HepG2 (cell line): ENCODE measurements around the gene NR0B1. TPM values are rescaled to one million over a fixed set of nuclear protein-coding genes. Genes with fewer than 3 reads are reported as not detected.

ENCODE experiments used
- ATAC-seq: fragments of 200-7000 bp; cut with Tn5 transposase; 3 replicates; pipeline ENCODE4 v1.9.1; 2020; ENCODE audit warnings: mild to moderate bottlenecking, moderate library complexity
- BruUV-seq: library from RNA; stranded (reverse); fragments of 400-500 nt; replicated peaks from 2 replicates; lab custom pipeline; 2021; lab: Mats Ljungman, UMichigan
- CTCF ChIA-PET: fragments of 300-600 bp; formaldehyde crosslinking; extraction: SDS; loops from one replicate; lab custom pipeline; 2021; ENCODE audit warnings: low total read pairs, inconsistent platforms, low intra/inter-chr PET ratio; lab: Yijun Ruan, JAX
- POLR2A ChIA-PET: fragments of 350-600 bp; sonication (Branson Sonifier 250); formaldehyde crosslinking; loops from one replicate; lab custom pipeline; 2020; ENCODE audit warnings: antibody characterized with exemption, inconsistent platforms; lab: Yijun Ruan, JAX
- DNase-seq: peaks from one replicate; pipeline ENCODE4 v3.0.0-alpha.2; 2015; ENCODE audit warnings: low spot score
- FAIRE-seq: peaks from 3 replicates; lab custom pipeline; 2011; peaks lifted over from hg19 to GRCh38; lab: Jason Lieb, UNC
- H2AFZ ChIP-seq: one replicate; pipeline ENCODE4 v1.6.1; 2011; ENCODE audit warnings: low read length, inconsistent platforms
- H3K27ac ChIP-seq: fragments of 300-600 bp; 3 replicates; pipeline ENCODE4 v1.8.0; 2011; ENCODE audit warnings: mixed run types, mild to moderate bottlenecking, mixed read lengths, low read length, inconsistent platforms; ENCODE audit not compliant: insufficient read depth; ENCODE audit errors: extremely low read length
- H3K27me3 ChIP-seq, 2 experiments: fragments of 200-600 bp in 1 of 2; 2 replicates in 1 of 2; 3 replicates in 1 of 2; pipeline versions ENCODE4 v1.6.0 to v1.8.0; 2011; ENCODE audit warnings: low read length in 2 of 2, mild to moderate bottlenecking in 2 of 2, moderate library complexity in 2 of 2, inconsistent platforms in 1 of 2; ENCODE audit not compliant: insufficient read depth in 2 of 2, control insufficient read depth in 1 of 2
- H3K36me3 ChIP-seq, 2 experiments: fragments of 200-600 bp in 1 of 2; replicated peaks in 1 of 2; 2 replicates in 1 of 2; 3 replicates in 1 of 2; pipeline versions ENCODE4 v1.5.1 to v1.8.0; 2011; ENCODE audit warnings: low read length in 2 of 2, inconsistent platforms in 1 of 2; ENCODE audit not compliant: insufficient read depth in 2 of 2, control insufficient read depth in 1 of 2
- H3K4me1 ChIP-seq: 2 replicates; pipeline ENCODE4 v1.5.1; 2012; ENCODE audit warnings: low read length, inconsistent platforms; ENCODE audit not compliant: insufficient read depth
- H3K4me2 ChIP-seq: 2 replicates; pipeline ENCODE4 v1.6.0; 2011; ENCODE audit warnings: low read depth, low read length, inconsistent platforms
- H3K4me3 ChIP-seq, 3 experiments: fragments of 200-600 bp in 1 of 3; sonication (generic), shearing (Covaris generic) in 1 of 3; replicated peaks in 1 of 3; 2 replicates each; pipeline ENCODE4 v1.5.1; 2011 to 2016; ENCODE audit warnings: low read length in 3 of 3, inconsistent platforms in 2 of 3, low read depth in 2 of 3, mild to moderate bottlenecking in 2 of 3, control low read depth in 1 of 3, mixed read lengths in 1 of 3; ENCODE audit not compliant: insufficient read depth in 1 of 3
- H3K79me2 ChIP-seq: one replicate; pipeline ENCODE4 v1.6.1; 2011; ENCODE audit warnings: low read length, inconsistent platforms; ENCODE audit not compliant: insufficient read depth
- H3K9ac ChIP-seq: 2 replicates; pipeline ENCODE4 v1.6.0; 2011; ENCODE audit warnings: mild to moderate bottlenecking, low read depth, low read length, inconsistent platforms; ENCODE audit not compliant: insufficient read depth
- H3K9me3 ChIP-seq: 2 replicates; pipeline ENCODE4 v1.5.1; 2012; ENCODE audit warnings: mild to moderate bottlenecking, low read length
- H4K20me1 ChIP-seq: 2 replicates; pipeline ENCODE4 v1.6.0; 2011; ENCODE audit warnings: inconsistent platforms, mild to moderate bottlenecking, low read length, moderate library complexity; ENCODE audit not compliant: insufficient read depth
- GTF2F1 ChIP-seq: fragments of 150-350 bp; IDR thresholded peaks from 2 replicates; pipeline ENCODE4 v1.6.1; 2014; ENCODE audit warnings: low read length
- JDP2 ChIP-seq: sonication (generic); formaldehyde crosslinking; IDR thresholded peaks from 2 replicates; pipeline ENCODE4 v1.8.1; 2022; ENCODE audit warnings: missing genetic modification reagents, borderline replicate concordance
- MYC ChIP-seq: sonication (generic); formaldehyde crosslinking; IDR thresholded peaks from 2 replicates; pipeline ENCODE4 v1.9.0; 2021; ENCODE audit warnings: missing genetic modification reagents, borderline replicate concordance
- MZF1 ChIP-seq: sonication (generic); formaldehyde crosslinking; IDR thresholded peaks from 2 replicates; pipeline ENCODE4 v1.8.1; 2023; ENCODE audit warnings: mild to moderate bottlenecking, missing genetic modification reagents, borderline replicate concordance
- POLR2AphosphoS5 ChIP-seq: IDR thresholded peaks from 2 replicates; pipeline ENCODE4 v1.6.1; 2012; ENCODE audit warnings: low read depth, low read length
- PPARG ChIP-seq: conservative IDR thresholded peaks from 2 replicates; pipeline ENCODE4 v1.6.1; 2016; ENCODE audit warnings: missing biosample characterization, missing genetic modification reagents
- RBAK ChIP-seq: sonication (generic); formaldehyde crosslinking; IDR thresholded peaks from 2 replicates; pipeline ENCODE4 v1.5.1; 2020; ENCODE audit warnings: mild to moderate bottlenecking, missing genetic modification reagents
- SIN3A ChIP-seq: IDR thresholded peaks from 2 replicates; pipeline ENCODE4 v1.6.1; 2011; ENCODE audit warnings: low read depth, mild to moderate bottlenecking, control low read depth, low read length, borderline replicate concordance
- SIX1 ChIP-seq: sonication (generic); formaldehyde crosslinking; IDR thresholded peaks from 2 replicates; pipeline ENCODE4 v1.4.0; 2020; ENCODE audit warnings: missing genetic modification reagents, borderline replicate concordance
- TCF7L2 ChIP-seq: IDR thresholded peaks from 2 replicates; pipeline ENCODE4 v1.6.1; 2011; ENCODE audit warnings: mild to moderate bottlenecking, low read depth, low read length, moderate library complexity
- ZBTB1 ChIP-seq: sonication (generic); formaldehyde crosslinking; IDR thresholded peaks from 2 replicates; pipeline ENCODE4 v1.4.0; 2020; ENCODE audit warnings: missing genetic modification reagents, borderline replicate concordance
- ZNF292 ChIP-seq: sonication (generic); formaldehyde crosslinking; IDR thresholded peaks from 2 replicates; pipeline ENCODE4 v1.8.1; 2022; ENCODE audit warnings: mild to moderate bottlenecking, low read depth, missing genetic modification reagents, borderline replicate concordance
- ZNF740 ChIP-seq: sonication (generic); formaldehyde crosslinking; IDR thresholded peaks from 2 replicates; pipeline ENCODE4 v1.4.0; 2020; ENCODE audit warnings: missing genetic modification reagents
- ZNF776 ChIP-seq: sonication (generic); formaldehyde crosslinking; IDR thresholded peaks from 2 replicates; pipeline ENCODE4 v1.4.0; 2020; ENCODE audit warnings: mild to moderate bottlenecking, missing genetic modification reagents
- WGBS: methylation state at CpG from one replicate; pipeline ENCODE4 v1.1.6; 2017; ENCODE audit warnings: low lambda C conversion rate; 5-methylcytosine and 5-hydroxymethylcytosine counted together
- in situ Hi-C: cut with HindIII; loops from 2 replicates; pipeline ENCODE4 v1.10.0; 2017; ENCODE audit warnings: low pct_unique_long_range_greater_than_20kb; ENCODE audit not compliant: extremely low pct_ligation_motif_present
- intact Hi-C: fragments of 100-400 bp; cut with micrococcal nuclease; formaldehyde crosslinking; loops from one replicate; pipeline ENCODE4 v1.10.0; 2022; ENCODE audit not compliant: unreplicated experiment
- polyA plus RNA-seq, 8 experiments: library from polyadenylated mRNA; depleted of rRNA in 3 of 8; stranded (reverse) in 7 of 8; unstranded in 1 of 8; fragments of >200 nt; fragmentation: Illumina TruSeq in 4 of 8; extraction: Trizol in 4 of 8; gene quantifications; 2 replicates each; pipeline versions ENCODE4 v1.2.1 to v1.2.3, GENCODE V29; 2011 to 2016; ENCODE audit warnings: low read depth in 4 of 8, missing spikeins in 1 of 8, mixed read lengths in 1 of 8; ENCODE audit not compliant: insufficient read depth in 1 of 8
- total RNA-seq, 5 experiments: library from RNA; depleted of rRNA; stranded (reverse); fragments of >200 nt; fragmentation: Illumina TruSeq; extraction: Trizol; gene quantifications; 2 replicates each; pipeline ENCODE4 v1.2.3, GENCODE V29; 2016; ENCODE audit warnings: low read depth in 1 of 5
- TF ChIP-seq, protein P1 (sequence below): sonication (generic); formaldehyde crosslinking; IDR thresholded peaks from 2 replicates; pipeline ENCODE4 v1.5.1; 2020; ENCODE audit warnings: missing genetic modification reagents, mild to moderate bottlenecking, borderline replicate concordance
- TF ChIP-seq, protein P2 (sequence below): fragments of 450-650 bp; IDR thresholded peaks from 2 replicates; pipeline ENCODE4 v1.6.1; 2017; ENCODE audit warnings: mild to moderate bottlenecking

The NR0B1 gene
- total and polyA plus RNA-seq, 2 of the 13 experiments (the other 11 are each of a cell fraction or from before 2014, with no cell fraction given), result not detected

- POLR2A ChIA-PET, result no interaction called here
- Histone ChIP-seq H3K36me3 (no peaks in the 10 kb centered on the region), H3K27me3 (no peaks in the 10 kb centered on the region), H3K4me1 (no peaks in the 10 kb centered on the region), H3K9ac (no peak overlapping the region), H3K4me2 (no peak overlapping the region), H3K9me3 (no peaks in the 10 kb centered on the region), H2AFZ (no peak overlapping the region), H3K79me2 (no peaks in the 10 kb centered on the region), H4K20me1 (no peaks in the 10 kb centered on the region), H3K27ac (no peak overlapping the region), H3K4me3 (no peak overlapping the region)
- no peak for ATAC-seq
- DNase-seq, result no peak
- intact Hi-C loops, result no loop called here
- BruUV-seq, result no TSS peak
- no peak for TF ChIP-seq JDP2 (CRISPR knock-in tag)
- no peak for TF ChIP-seq PPARG (CRISPR knock-in tag)
- no peak for TF ChIP-seq RBAK (CRISPR knock-in tag)
- no peak for TF ChIP-seq SIX1 (CRISPR knock-in tag)
- no peak for TF ChIP-seq MZF1 (CRISPR knock-in tag)
- TF ChIP-seq ZBTB1 (CRISPR knock-in tag), result no peak
- no peak for TF ChIP-seq ZNF776
- no peak for TF ChIP-seq ZNF740 (CRISPR knock-in tag)
- no peak for TF ChIP-seq TCF7L2
- TF ChIP-seq, protein P1, sequence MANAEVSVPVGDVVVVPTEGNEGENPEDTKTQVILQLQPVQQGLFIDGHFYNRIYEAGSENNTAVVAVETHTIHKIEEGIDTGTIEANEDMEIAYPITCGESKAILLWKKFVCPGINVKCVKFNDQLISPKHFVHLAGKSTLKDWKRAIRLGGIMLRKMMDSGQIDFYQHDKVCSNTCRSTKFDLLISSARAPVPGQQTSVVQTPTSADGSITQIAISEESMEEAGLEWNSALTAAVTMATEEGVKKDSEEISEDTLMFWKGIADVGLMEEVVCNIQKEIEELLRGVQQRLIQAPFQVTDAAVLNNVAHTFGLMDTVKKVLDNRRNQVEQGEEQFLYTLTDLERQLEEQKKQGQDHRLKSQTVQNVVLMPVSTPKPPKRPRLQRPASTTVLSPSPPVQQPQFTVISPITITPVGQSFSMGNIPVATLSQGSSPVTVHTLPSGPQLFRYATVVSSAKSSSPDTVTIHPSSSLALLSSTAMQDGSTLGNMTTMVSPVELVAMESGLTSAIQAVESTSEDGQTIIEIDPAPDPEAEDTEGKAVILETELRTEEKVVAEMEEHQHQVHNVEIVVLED, result no peak
- no peak for TF ChIP-seq SIN3A
- TF ChIP-seq ZNF292 (CRISPR knock-in tag), result no peak
- TF ChIP-seq GTF2F1, result no peak
- TF ChIP-seq, protein P2, sequence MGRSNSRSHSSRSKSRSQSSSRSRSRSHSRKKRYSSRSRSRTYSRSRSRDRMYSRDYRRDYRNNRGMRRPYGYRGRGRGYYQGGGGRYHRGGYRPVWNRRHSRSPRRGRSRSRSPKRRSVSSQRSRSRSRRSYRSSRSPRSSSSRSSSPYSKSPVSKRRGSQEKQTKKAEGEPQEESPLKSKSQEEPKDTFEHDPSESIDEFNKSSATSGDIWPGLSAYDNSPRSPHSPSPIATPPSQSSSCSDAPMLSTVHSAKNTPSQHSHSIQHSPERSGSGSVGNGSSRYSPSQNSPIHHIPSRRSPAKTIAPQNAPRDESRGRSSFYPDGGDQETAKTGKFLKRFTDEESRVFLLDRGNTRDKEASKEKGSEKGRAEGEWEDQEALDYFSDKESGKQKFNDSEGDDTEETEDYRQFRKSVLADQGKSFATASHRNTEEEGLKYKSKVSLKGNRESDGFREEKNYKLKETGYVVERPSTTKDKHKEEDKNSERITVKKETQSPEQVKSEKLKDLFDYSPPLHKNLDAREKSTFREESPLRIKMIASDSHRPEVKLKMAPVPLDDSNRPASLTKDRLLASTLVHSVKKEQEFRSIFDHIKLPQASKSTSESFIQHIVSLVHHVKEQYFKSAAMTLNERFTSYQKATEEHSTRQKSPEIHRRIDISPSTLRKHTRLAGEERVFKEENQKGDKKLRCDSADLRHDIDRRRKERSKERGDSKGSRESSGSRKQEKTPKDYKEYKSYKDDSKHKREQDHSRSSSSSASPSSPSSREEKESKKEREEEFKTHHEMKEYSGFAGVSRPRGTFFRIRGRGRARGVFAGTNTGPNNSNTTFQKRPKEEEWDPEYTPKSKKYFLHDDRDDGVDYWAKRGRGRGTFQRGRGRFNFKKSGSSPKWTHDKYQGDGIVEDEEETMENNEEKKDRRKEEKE, result no peak
- no peak for TF ChIP-seq MYC (CRISPR knock-in tag)
- no peak for TF ChIP-seq POLR2AphosphoS5
- FAIRE-seq, result no peak
- CTCF ChIA-PET, result no interaction called here
- in situ Hi-C loops, result no loop called here
- 0% methylated on average over 1 of the region's 1 CpG for WGBS
These were observed 28.8 kb downstream of the NR0B1 start for GRCh38 chrX:30280428-30280827.
